Brain microvascular endothelial cell (primary cell): ENCODE data around the gene BUD31.

ENCODE experiments used
- DNase-seq: peaks from one replicate; pipeline ENCODE4 v3.0.0-alpha.2; 2020
- H3K27ac ChIP-seq: fragments of 250-450 bp; sonication (Bioruptor Pico); 2 replicates; pipeline ENCODE4 v1.5.1; 2020; ENCODE audit warnings: mild to moderate bottlenecking, moderate library complexity
- H3K27me3 ChIP-seq: fragments of 250-450 bp; sonication (Bioruptor Pico); replicated peaks from 2 replicates; pipeline ENCODE4 v1.5.1; 2020; ENCODE audit warnings: mild to moderate bottlenecking
- H3K36me3 ChIP-seq: fragments of 250-450 bp; sonication (Bioruptor Pico); replicated peaks from 2 replicates; pipeline ENCODE4 v1.5.1; 2020; ENCODE audit warnings: mild to moderate bottlenecking
- H3K4me3 ChIP-seq: 2 replicates; pipeline ENCODE4 v1.5.1; 2011; ENCODE audit warnings: low read depth, mild to moderate bottlenecking, control low read depth, low read length, moderate library complexity
- in situ Hi-C: cut with HindIII; loops from 2 replicates; pipeline ENCODE4 v1.10.0; 2017; ENCODE audit warnings: low sequenced_read_pairs, low pct_ligation_motif_present
- TF ChIP-seq, protein P1 (sequence below): IDR thresholded peaks from 2 replicates; pipeline ENCODE4 v1.5.1; 2011; ENCODE audit warnings: low read depth, mild to moderate bottlenecking, moderate library complexity, low read length, control low read depth, inconsistent platforms; ENCODE audit errors: missing control alignments

Gene BUD31

GRCh38 chr7:99390941-99391602 lies 17.7 kb upstream of the BUD31 start:
- H3K36me3 ChIP-seq = peaks cover 92% of the 10 kb centered on the region
- TF ChIP-seq, protein P1, sequence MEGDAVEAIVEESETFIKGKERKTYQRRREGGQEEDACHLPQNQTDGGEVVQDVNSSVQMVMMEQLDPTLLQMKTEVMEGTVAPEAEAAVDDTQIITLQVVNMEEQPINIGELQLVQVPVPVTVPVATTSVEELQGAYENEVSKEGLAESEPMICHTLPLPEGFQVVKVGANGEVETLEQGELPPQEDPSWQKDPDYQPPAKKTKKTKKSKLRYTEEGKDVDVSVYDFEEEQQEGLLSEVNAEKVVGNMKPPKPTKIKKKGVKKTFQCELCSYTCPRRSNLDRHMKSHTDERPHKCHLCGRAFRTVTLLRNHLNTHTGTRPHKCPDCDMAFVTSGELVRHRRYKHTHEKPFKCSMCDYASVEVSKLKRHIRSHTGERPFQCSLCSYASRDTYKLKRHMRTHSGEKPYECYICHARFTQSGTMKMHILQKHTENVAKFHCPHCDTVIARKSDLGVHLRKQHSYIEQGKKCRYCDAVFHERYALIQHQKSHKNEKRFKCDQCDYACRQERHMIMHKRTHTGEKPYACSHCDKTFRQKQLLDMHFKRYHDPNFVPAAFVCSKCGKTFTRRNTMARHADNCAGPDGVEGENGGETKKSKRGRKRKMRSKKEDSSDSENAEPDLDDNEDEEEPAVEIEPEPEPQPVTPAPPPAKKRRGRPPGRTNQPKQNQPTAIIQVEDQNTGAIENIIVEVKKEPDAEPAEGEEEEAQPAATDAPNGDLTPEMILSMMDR = no peak
- H3K4me3 ChIP-seq = no peak overlapping the region
- DNase-seq = no peak
- H3K27ac ChIP-seq = no peak overlapping the region
- H3K27me3 ChIP-seq = no peaks in the 10 kb centered on the region
- in situ Hi-C loops = no loop called here

DNA sequence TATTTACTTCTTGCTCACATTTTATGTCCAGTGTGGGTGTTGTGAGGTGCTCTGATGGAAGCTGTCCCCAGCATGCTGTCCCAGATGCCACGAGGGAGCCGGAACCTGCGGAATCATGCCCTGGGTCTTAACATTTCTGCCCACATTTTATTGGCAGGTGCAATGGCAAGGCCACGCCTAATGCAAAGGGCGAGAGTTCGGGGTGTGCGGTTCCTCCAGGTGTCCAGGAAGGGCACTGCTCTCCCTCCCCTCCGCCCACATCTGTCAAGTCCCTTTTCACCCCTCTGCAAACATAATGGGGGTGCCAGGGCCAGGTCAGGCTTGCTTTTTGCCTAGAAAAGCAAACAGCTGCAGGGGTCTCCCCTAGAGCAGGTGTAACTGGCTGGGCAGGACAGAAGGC lies 16.7 kb upstream of the BUD31 start:
- no peak for DNase-seq
- in situ Hi-C loops = no loop called here
- Histone ChIP-seq H3K27me3 (no peaks in the 10 kb centered on the region), H3K36me3 (peaks cover 90% of the 10 kb centered on the region), H3K27ac (no peak overlapping the region), H3K4me3 (no peak overlapping the region)
- TF ChIP-seq, protein P1 = no peak

GRCh38 chr7:99392659-99393354 lies 16.0 kb upstream of the BUD31 start:
- Histone ChIP-seq H3K27ac (peak overlapping the region; percentile 5), H3K36me3 (peaks cover 93% of the 10 kb centered on the region), H3K4me3 (peak overlapping the region; percentile 46), H3K27me3 (no peaks in the 10 kb centered on the region)
- TF ChIP-seq, protein P1 = no peak
- DNase-seq = no peak
- in situ Hi-C loops = no loop called here

DNA sequence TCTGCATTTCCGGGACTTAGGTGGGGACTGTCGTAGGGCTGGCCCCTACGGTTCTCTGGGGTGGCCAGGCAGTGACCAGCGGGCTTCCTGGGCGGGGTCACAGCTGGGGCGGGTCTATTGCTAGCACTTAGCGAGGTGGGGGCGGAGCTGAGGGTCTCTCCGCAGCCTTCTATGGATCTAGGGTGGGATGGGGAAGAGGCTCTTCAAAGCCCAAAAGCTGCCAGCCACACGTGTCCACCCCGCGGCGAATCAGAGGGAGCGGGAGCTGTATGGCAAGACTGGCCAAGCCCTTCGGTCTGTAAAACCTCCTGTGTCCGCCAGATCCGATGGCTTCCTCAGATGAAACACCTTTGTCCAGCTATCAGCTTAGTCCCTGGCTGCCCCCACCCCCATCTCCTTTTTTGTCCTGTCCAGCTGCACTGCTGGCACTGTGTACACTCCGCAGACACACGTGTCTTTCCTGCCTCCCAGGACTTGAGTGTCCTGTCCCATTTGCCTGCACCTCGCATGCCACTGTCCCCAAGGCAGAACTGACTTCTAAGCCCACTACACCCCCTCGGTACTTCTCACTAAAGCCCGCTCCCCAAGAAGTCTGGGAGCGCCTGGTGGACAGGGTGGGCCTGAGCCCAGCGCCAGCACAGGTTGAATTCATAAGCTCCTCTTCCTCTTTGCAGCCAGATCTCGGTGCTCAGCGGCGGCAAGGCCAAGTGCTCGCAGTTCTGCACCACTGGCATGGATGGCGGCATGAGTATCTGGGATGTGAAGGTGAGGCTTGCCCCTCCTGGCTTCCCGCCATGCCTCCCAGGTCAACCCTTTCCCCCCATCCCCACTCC lies 15.2 kb upstream of the BUD31 start:
- no peak overlapping the region for H3K27ac ChIP-seq

DNA sequence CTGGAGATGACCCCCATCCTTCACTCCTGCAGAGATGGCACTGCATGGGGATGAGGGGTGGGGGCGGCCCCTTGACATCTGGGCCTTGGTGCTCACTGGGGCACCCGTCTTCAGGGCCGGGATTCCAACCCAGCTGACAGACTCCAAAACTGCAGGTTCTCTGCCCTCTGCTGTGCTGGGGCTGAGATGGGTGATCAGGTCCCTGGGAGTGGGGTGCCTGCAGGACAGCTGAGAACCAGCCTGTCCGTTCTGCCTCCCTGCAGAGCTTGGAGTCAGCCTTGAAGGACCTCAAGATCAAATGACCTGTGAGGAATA lies 14.6 kb upstream of the BUD31 start:
- in situ Hi-C loops = no loop called here
- TF ChIP-seq, protein P1 = no peak

More for the DNA sequence above, 15.2 kb upstream of the BUD31 start:
- Histone ChIP-seq H3K36me3 (peaks cover 93% of the 10 kb centered on the region), H3K4me3 (peak overlapping the region; percentile 46), H3K27me3 (no peaks in the 10 kb centered on the region)
- in situ Hi-C loops = no loop called here
- no peak for DNase-seq
- TF ChIP-seq, protein P1 = no peak

More for the DNA sequence above, 14.6 kb upstream of the BUD31 start:
- DNase-seq = no peak
- no peak overlapping the region for H3K27ac ChIP-seq
- peaks cover 93% of the 10 kb centered on the region for H3K36me3 ChIP-seq
- no peak overlapping the region for H3K4me3 ChIP-seq
- no peaks in the 10 kb centered on the region for H3K27me3 ChIP-seq
